Hematopoietic multipotent progenitor cell treated with erythropoietin and hydrocortisone succinate and interleukin-3 and kit ligand, for 4 days (in vitro differentiated cells): ENCODE measurements around the gene EPHB1.

Experiments
- DNase-seq: peaks from one replicate; pipeline ENCODE4 v3.0.0-alpha.2; 2015

The EPHB1 gene

GRCh38 chr3:134887536-134887935 lies 92.5 kb downstream of the EPHB1 start:
- no peak for DNase-seq

- no peak for DNase-seq
Observed at GRCh38 chr3:134892326-134892725, 97.3 kb downstream of the EPHB1 start.

GRCh38 chr3:134892761-134893160 lies 97.7 kb downstream of the EPHB1 start:
- DNase-seq = no peak

- no peak for DNase-seq
Observed at GRCh38 chr3:134894533-134894932, 99.5 kb downstream of the EPHB1 start.

- DNase-seq = no peak
Observed at GRCh38 chr3:134895181-134895580, 100.1 kb downstream of the EPHB1 start.

- DNase-seq = no peak
Observed at GRCh38 chr3:134896141-134896540, 101.1 kb downstream of the EPHB1 start.

GRCh38 chr3:134896696-134897095 lies 101.6 kb downstream of the EPHB1 start:
- DNase-seq = no peak

GRCh38 chr3:134897391-134898141 lies 102.5 kb downstream of the EPHB1 start:
- no peak for DNase-seq

- no peak for DNase-seq
Observed at GRCh38 chr3:134898181-134898754, 103.2 kb downstream of the EPHB1 start.

GRCh38 chr3:134899786-134900185 lies 104.7 kb downstream of the EPHB1 start:
- no peak for DNase-seq

GRCh38 chr3:134900482-134900881 lies 105.4 kb downstream of the EPHB1 start:
- no peak for DNase-seq

GRCh38 chr3:134901461-134901860 lies 106.4 kb downstream of the EPHB1 start:
- DNase-seq = no peak

- no peak for DNase-seq
Observed at GRCh38 chr3:134903837-134904236, 108.8 kb downstream of the EPHB1 start.

GRCh38 chr3:134904241-134904771 lies 109.2 kb downstream of the EPHB1 start:
- peak; percentile 18 for DNase-seq

- no peak for DNase-seq
Observed at GRCh38 chr3:134904776-134905646, 110.0 kb downstream of the EPHB1 start.

GRCh38 chr3:134905647-134905935 lies 110.5 kb downstream of the EPHB1 start:
- no peak for DNase-seq

- DNase-seq = no peak
Observed at GRCh38 chr3:134908271-134908670, 113.2 kb downstream of the EPHB1 start.

- no peak for DNase-seq
Observed at GRCh38 chr3:134910026-134910425, 115.0 kb downstream of the EPHB1 start.

GRCh38 chr3:134911586-134912548 lies 116.8 kb downstream of the EPHB1 start:
- DNase-seq = no peak

- no peak for DNase-seq
Observed at GRCh38 chr3:134916276-134916961, 121.4 kb downstream of the EPHB1 start.

- DNase-seq = no peak
Observed at GRCh38 chr3:134917631-134918030, 122.6 kb downstream of the EPHB1 start.

- peak; percentile 27 for DNase-seq
Observed at GRCh38 chr3:134918441-134918840, 123.4 kb downstream of the EPHB1 start.
